ENCODE results near the gene VGLL4.

GRCh38 chr3:11602886-11603527, 40.7 kb downstream of the VGLL4 start:
- no peak for TF ChIP-seq CTCF (IDR thresholded peaks at IDR 0.05)
- no peak for TF ChIP-seq POLR2A (IDR thresholded peaks at IDR 0.05)

All from lower leg skin (tissue), 3 donors.